ENCODE data around the gene TCHP.

GRCh38 chr12:109883461-109883860, 16.6 kb upstream of the TCHP start:
- TF ChIP-seq GATA2 (IDR thresholded peaks at IDR 0.05; ENCODE audit: low read depth, low read length) = no peak
- TF ChIP-seq GATA3 (IDR thresholded peaks at IDR 0.05; ENCODE audit: low read depth, low read length) = no peak

All from SH-SY5Y (cell line).